T-helper 1 cell treated with Interleukin-12 subunit alpha and Interleukin-12 subunit beta and Interleukin-4 antibody, amounts not matched to agents 30 μg/mL and 1 μg/mL, for 36 hours (primary cell): ENCODE data around the gene HSD17B4.
"Not testable (repeated sequence)": the region's sequence is repeated elsewhere in the genome, so short reads cannot be mapped to it uniquely, and the experiment has no call there.

ENCODE experiments used
- H3K27ac Mint-ChIP-seq: one replicate; pipeline ENCODE4 v1.8.0; 2021; ENCODE audit warnings: mild to moderate bottlenecking, mixed read lengths
- H3K27me3 Mint-ChIP-seq: one replicate; pipeline ENCODE4 v1.8.0; 2021; ENCODE audit warnings: low read depth, mixed read lengths
- H3K36me3 Mint-ChIP-seq: one replicate; pipeline ENCODE4 v1.8.0; 2021; ENCODE audit warnings: low read depth, mixed read lengths
- H3K4me1 Mint-ChIP-seq: one replicate; pipeline ENCODE4 v1.8.0; 2021; ENCODE audit warnings: low read depth, mixed read lengths
- H3K4me3 Mint-ChIP-seq: one replicate; pipeline ENCODE4 v1.8.0; 2021; ENCODE audit warnings: mild to moderate bottlenecking, moderate library complexity, mixed read lengths
- H3K9me3 Mint-ChIP-seq: one replicate; pipeline ENCODE4 v1.8.0; 2021; ENCODE audit warnings: mixed read lengths

Gene HSD17B4

DNA sequence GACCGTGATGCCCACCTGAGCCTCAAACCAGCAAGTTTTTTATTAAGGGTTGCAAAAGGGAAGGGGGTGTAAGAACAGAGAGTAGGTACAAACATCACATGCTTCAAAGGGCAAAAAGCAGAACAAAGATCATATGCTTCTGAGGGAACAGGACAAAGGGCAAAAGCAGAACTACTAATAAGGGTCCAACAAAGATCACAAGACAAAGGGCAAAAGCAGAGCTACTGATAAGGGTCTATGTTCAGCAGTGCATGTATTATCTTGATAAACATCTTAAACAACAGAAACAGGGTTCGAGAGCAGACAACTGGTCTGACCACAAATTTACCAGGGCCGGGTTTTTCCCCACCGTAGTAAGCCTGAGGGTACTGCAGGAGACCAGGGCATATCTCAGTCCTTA is 1.7 kb upstream of the HSD17B4 start:
- H3K27ac Mint-ChIP-seq, H3K36me3 Mint-ChIP-seq, H3K4me1 Mint-ChIP-seq, H3K4me3 Mint-ChIP-seq, H3K27me3 Mint-ChIP-seq, H3K9me3 Mint-ChIP-seq: not testable (repeated sequence)

- Mint-ChIP-seq H3K27me3 (peaks cover 9% of the 10 kb centered on the region), H3K4me1 (peaks cover 9% of the 10 kb centered on the region), H3K27ac (no peak overlapping the region), H3K36me3 (peaks cover 4% of the 10 kb centered on the region), H3K9me3 (no peaks in the 10 kb centered on the region), H3K4me3 (peak overlapping the region; percentile 95)
Observed at GRCh38 chr5:119451561-119451960, 736 bp upstream of the HSD17B4 start.

DNA sequence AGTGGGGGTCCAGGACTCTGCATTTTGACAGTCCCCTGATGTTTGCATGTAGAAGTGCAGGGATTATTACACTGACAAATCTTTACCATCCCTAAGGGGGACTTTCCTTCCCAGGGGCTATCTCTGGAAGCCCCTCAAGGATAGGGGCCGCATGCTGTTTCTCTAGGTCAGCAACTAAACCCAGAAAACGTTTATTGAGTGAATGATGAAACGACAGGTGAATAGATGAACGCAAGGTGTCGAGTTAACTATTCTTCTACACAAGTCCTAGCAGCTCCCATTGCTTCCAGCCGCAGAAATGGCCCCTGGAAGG is 281 bp upstream of the HSD17B4 start:
- Mint-ChIP-seq H3K27ac (peak overlapping the region; percentile 90), H3K27me3 (peaks cover 9% of the 10 kb centered on the region), H3K4me3 (peak overlapping the region; percentile 95), H3K4me1 (peaks cover 9% of the 10 kb centered on the region), H3K36me3 (peaks cover 4% of the 10 kb centered on the region), H3K9me3 (no peaks in the 10 kb centered on the region)

GRCh38 chr5:119453040-119453373 is 710 bp downstream of the HSD17B4 start:
- peaks cover 5% of the 10 kb centered on the region for H3K27me3 Mint-ChIP-seq
- peaks cover 9% of the 10 kb centered on the region for H3K4me1 Mint-ChIP-seq
- peak overlapping the region; percentile 90 for H3K27ac Mint-ChIP-seq
- H3K36me3 Mint-ChIP-seq, result peaks cover 5% of the 10 kb centered on the region
- H3K4me3 Mint-ChIP-seq, result peak overlapping the region; percentile 95
- H3K9me3 Mint-ChIP-seq, result no peaks in the 10 kb centered on the region

DNA sequence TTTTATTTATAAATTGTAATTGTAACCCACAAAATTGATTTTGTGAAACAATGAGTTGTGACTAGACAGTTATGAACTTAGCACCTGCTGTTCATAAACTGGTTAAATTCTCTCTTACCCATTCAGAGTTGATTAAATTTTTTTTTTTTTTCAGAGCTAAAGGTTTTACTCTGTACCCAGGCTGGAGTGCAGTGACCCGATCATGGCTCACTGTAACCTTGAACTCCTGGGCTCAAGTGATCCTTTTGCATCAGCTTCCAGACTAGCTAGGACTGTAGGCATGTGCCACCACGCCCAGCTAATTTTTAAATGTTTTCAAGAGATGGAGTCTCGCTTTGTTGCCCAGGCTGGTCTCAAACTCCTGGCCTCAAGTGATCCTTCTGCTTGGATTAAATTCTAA is 1.9 kb downstream of the HSD17B4 start:
- H3K27me3 Mint-ChIP-seq, result no peaks in the 10 kb centered on the region
- no peak overlapping the region for H3K4me3 Mint-ChIP-seq
- no peaks in the 10 kb centered on the region for H3K9me3 Mint-ChIP-seq
- H3K4me1 Mint-ChIP-seq, result peaks cover 11% of the 10 kb centered on the region
- H3K27ac Mint-ChIP-seq, result no peak overlapping the region
- H3K36me3 Mint-ChIP-seq, result peaks cover 6% of the 10 kb centered on the region

DNA sequence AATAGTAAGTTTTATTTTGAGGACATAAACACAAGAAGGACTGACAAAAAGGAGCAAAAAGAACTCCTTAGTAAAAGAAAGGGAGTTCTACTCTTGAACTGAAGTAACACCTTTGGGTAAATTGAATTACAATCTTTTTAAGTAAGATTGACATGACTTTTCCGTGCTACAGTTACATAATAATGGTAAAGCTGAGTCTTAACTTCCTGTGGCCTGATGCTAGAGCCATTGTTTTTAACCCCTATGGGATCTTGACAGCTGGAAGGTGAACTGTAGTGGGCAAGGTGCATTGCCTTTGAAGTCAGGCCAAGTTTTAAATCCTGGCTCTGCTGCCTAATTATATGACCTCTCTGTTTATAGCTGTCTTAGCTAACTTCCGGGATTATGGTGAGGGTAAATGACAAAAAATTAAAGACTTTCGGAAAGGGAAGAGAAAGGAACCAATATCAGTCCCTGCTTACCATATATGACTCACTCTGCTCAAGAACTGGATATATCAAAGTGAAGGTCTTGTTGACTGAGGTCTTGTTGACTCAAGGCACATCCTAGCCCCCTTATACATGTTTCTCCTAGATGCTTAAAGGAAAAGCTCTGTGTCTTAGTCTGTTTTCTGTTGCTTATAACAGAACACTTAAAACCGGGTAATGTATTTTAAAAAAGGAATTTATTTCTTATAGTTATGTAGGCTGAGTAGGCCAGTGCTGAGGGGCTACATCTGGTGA is 6.8 kb downstream of the HSD17B4 start:
- no peaks in the 10 kb centered on the region for H3K9me3 Mint-ChIP-seq
- H3K27me3 Mint-ChIP-seq, result no peaks in the 10 kb centered on the region
- H3K4me1 Mint-ChIP-seq, result peaks cover 4% of the 10 kb centered on the region
- H3K4me3 Mint-ChIP-seq, result no peak overlapping the region
- peaks cover 10% of the 10 kb centered on the region for H3K36me3 Mint-ChIP-seq
- no peak overlapping the region for H3K27ac Mint-ChIP-seq

GRCh38 chr5:119465640-119466039 is 13.3 kb downstream of the HSD17B4 start:
- Mint-ChIP-seq H3K27ac (no peak overlapping the region), H3K4me1 (peaks cover 2% of the 10 kb centered on the region), H3K4me3 (no peak overlapping the region), H3K36me3 (peaks cover 34% of the 10 kb centered on the region), H3K9me3 (peaks cover 25% of the 10 kb centered on the region), H3K27me3 (no peaks in the 10 kb centered on the region)

DNA sequence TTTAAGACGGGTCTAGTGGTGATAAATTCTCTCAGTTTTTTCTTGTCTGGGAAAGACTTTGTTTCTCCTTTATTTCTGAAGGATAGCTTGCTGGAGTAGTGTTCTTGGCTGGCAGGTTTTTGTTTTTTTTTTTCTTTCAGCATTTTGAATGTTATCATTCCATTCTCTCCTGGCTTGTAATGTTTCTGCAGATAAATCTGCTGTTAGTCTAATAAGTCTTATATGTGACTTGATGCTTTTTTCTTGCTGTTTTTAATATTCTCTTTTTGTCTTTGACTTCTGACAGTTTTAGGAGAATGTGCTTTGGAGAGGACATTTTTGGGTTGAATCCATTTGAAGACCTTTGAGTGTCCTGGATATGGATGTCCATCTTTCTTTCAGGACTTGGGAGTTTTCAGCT is 16.0 kb downstream of the HSD17B4 start:
- H3K27ac Mint-ChIP-seq, result no peak overlapping the region
- no peaks in the 10 kb centered on the region for H3K4me1 Mint-ChIP-seq
- H3K9me3 Mint-ChIP-seq, result peaks cover 25% of the 10 kb centered on the region
- no peak overlapping the region for H3K4me3 Mint-ChIP-seq
- no peaks in the 10 kb centered on the region for H3K27me3 Mint-ChIP-seq
- H3K36me3 Mint-ChIP-seq, result peaks cover 32% of the 10 kb centered on the region

DNA sequence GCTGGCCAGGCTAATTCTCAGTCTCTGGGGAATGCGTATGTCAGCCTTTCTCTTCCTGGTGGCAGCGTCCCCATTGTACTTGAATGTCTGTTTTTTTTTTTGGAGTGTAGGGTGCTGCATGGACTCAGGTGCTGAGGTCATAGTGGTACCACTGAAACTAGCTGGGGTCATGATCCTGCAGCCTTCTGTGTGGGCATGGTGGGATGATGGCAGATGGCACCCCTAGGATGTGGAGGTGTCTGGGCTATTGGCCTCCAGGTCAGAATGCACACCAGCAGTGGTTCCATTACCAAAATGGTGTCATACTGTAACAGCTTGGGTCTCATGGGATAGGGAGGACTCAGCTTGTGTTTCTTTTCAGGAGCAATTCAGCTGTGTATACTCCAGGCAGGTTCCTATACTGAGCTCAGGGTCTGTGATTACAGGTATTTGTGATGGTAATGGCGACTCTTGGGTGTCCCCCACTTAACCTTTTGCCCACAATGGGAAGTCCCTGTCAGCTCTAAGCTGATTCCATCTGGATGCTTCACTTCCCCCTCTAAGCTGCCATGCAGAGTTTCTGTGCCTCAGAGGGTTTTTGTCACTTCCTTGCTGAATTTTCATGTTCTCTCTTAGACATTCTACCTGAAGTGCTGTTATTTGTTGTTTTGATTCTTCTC is 17.9 kb downstream of the HSD17B4 start:
- H3K4me3 Mint-ChIP-seq, result no peak overlapping the region
- H3K4me1 Mint-ChIP-seq, result no peaks in the 10 kb centered on the region
- H3K9me3 Mint-ChIP-seq, result peaks cover 22% of the 10 kb centered on the region
- H3K27me3 Mint-ChIP-seq, result no peaks in the 10 kb centered on the region
- H3K36me3 Mint-ChIP-seq, result peaks cover 30% of the 10 kb centered on the region
- H3K27ac Mint-ChIP-seq, result no peak overlapping the region

DNA sequence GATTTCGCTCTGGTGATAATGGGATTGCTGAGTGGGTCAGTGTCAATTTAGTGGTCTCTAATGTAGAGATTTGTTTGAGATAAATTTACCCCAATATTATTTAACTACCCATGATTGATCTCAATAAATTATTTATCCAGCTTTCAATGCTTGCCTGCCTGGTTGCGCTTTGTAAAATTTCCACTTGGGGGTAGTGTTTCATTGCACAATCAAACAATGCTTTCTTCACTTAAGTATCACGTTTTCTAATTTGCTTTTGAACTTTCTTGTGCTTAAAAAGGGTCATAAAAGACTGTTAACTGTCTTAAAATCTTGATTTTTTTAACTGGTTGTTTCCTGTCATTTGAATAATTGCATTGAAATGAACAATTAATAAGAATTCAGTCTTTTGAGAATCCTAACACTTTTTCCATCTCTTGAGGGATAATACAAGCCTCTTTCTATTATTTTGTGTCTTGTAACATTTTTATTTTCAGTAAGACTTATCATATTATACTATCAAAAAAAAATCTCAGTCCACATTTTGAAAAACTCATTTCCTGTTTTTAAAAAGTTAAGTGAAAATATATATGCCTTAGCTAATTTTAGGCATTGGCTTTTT is 18.7 kb downstream of the HSD17B4 start:
- H3K36me3 Mint-ChIP-seq, result peaks cover 31% of the 10 kb centered on the region

GRCh38 chr5:119473241-119473640 is 20.9 kb downstream of the HSD17B4 start:
- Mint-ChIP-seq H3K27me3 (no peaks in the 10 kb centered on the region), H3K4me3 (no peak overlapping the region), H3K36me3 (peaks cover 21% of the 10 kb centered on the region), H3K27ac (no peak overlapping the region), H3K4me1 (no peaks in the 10 kb centered on the region), H3K9me3 (peaks cover 9% of the 10 kb centered on the region)

More for the DNA sequence above, 18.7 kb downstream of the HSD17B4 start:
- Mint-ChIP-seq H3K9me3 (peaks cover 20% of the 10 kb centered on the region), H3K27ac (no peak overlapping the region), H3K4me3 (no peak overlapping the region), H3K4me1 (no peaks in the 10 kb centered on the region), H3K27me3 (no peaks in the 10 kb centered on the region)

DNA sequence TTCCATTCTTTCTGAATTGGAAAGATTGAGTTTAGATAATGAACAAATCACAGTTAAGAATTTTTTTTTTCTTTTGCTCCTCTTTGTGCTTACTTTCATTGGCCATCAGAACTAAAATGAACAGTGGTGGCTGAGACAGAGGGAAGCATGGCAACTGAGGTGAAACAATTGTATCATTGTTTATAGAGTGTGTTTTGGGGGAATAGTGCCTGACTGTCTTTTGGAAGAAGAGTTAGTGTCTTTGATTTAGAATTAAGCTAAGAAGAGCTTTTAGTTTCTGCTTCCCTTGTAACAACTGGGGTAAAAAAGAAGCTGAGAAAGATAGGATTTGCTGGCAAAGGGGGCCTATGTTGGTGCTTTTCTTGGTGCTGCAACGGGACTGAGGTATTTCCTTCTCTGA is 24.0 kb downstream of the HSD17B4 start:
- H3K4me3 Mint-ChIP-seq, result no peak overlapping the region
- H3K4me1 Mint-ChIP-seq, result no peaks in the 10 kb centered on the region
- no peaks in the 10 kb centered on the region for H3K27me3 Mint-ChIP-seq
- H3K27ac Mint-ChIP-seq, result no peak overlapping the region
- H3K9me3 Mint-ChIP-seq, result no peaks in the 10 kb centered on the region
- H3K36me3 Mint-ChIP-seq, result peaks cover 8% of the 10 kb centered on the region

- H3K9me3 Mint-ChIP-seq, result no peaks in the 10 kb centered on the region
Observed at GRCh38 chr5:119478781-119479180, 26.5 kb downstream of the HSD17B4 start.

DNA sequence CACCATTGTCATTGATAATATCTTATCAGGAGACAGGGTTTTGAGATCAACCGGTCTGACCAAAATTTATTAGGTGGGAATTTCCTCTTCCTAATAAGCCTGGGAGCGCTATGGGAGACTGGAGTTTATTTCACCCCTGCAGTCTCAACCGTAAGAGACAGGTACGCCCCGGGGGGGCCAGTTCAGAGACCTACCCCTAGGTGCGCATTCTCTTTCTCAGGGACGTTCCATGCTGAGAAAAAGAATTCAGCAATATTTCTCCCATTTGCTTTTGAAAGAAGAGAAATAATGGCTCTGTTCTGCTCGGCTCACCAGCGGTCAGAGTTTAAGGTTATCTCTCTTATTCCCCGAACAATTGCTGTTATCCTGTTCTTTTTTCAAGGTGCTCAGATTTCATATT is 28.3 kb downstream of the HSD17B4 start:
- H3K4me3 Mint-ChIP-seq, H3K9me3 Mint-ChIP-seq, H3K27me3 Mint-ChIP-seq, H3K27ac Mint-ChIP-seq, H3K36me3 Mint-ChIP-seq, H3K4me1 Mint-ChIP-seq: not testable (repeated sequence)

More at GRCh38 chr5:119478781-119479180, 26.5 kb downstream of the HSD17B4 start:
- no peak overlapping the region for H3K4me3 Mint-ChIP-seq
- no peaks in the 10 kb centered on the region for H3K4me1 Mint-ChIP-seq
- H3K27me3 Mint-ChIP-seq, result no peaks in the 10 kb centered on the region
- no peak overlapping the region for H3K27ac Mint-ChIP-seq
- peaks cover 13% of the 10 kb centered on the region for H3K36me3 Mint-ChIP-seq

GRCh38 chr5:119483155-119483554 is 30.9 kb downstream of the HSD17B4 start:
- Mint-ChIP-seq H3K4me3 (no peak overlapping the region), H3K36me3 (peaks cover 15% of the 10 kb centered on the region), H3K9me3 (no peaks in the 10 kb centered on the region), H3K27ac (no peak overlapping the region), H3K27me3 (no peaks in the 10 kb centered on the region), H3K4me1 (no peaks in the 10 kb centered on the region)
